Measurements from ENCODE around the gene GALNT2.
A peak's percentile ranks its signal among the peaks of the same experiment; 100 is the strongest.

Gene GALNT2

GRCh38 chr1:230119340-230119739 is 52.3 kb downstream of the GALNT2 start:
- TF ChIP-seq CTCF (IDR thresholded peaks at IDR 0.05): no peak
- Histone ChIP-seq H3K4me1 (ENCODE audit: control insufficient read depth in 1 of 2, insufficient read depth in 1 of 2, low read depth in 1 of 2, low read length in 1 of 2) (peaks cover 7 to 14% of the 10 kb centered on the region in 2 experiments), H3K27ac (no peak overlapping the region), H3K4me3 (ENCODE audit: low read depth in 1 of 2, low read length in 1 of 2) (no peak overlapping the region), H3K9me3 (no peaks in the 10 kb centered on the region), H3K27me3 (no peaks in the 10 kb centered on the region), H3K36me3 (peaks cover 6% of the 10 kb centered on the region)

GRCh38 chr1:230120289-230120920 is 53.4 kb downstream of the GALNT2 start:
- H3K4me3 ChIP-seq (ENCODE audit: low read depth in 1 of 2, low read length in 1 of 2): no peak overlapping the region
- no peaks in the 10 kb centered on the region for H3K9me3 ChIP-seq
- H3K27me3 ChIP-seq: no peaks in the 10 kb centered on the region
- H3K27ac ChIP-seq: no peak overlapping the region
- no peak for TF ChIP-seq CTCF (IDR thresholded peaks at IDR 0.05)
- peaks cover 4% of the 10 kb centered on the region for H3K36me3 ChIP-seq
- peaks cover 13 to 25% of the 10 kb centered on the region in 2 experiments for H3K4me1 ChIP-seq (ENCODE audit: control insufficient read depth in 1 of 2, insufficient read depth in 1 of 2, low read depth in 1 of 2, low read length in 1 of 2)

- Histone ChIP-seq H3K4me1 (ENCODE audit: control insufficient read depth in 1 of 2, insufficient read depth in 1 of 2, low read depth in 1 of 2, low read length in 1 of 2) (peaks cover 15 to 29% of the 10 kb centered on the region in 2 experiments), H3K27ac (no peak overlapping the region), H3K36me3 (peaks cover 4% of the 10 kb centered on the region), H3K4me3 (ENCODE audit: low read depth in 1 of 2, low read length in 1 of 2) (no peak overlapping the region), H3K9me3 (no peaks in the 10 kb centered on the region), H3K27me3 (no peaks in the 10 kb centered on the region)
- TF ChIP-seq CTCF (IDR thresholded peaks at IDR 0.05): peak; percentile 32
These were observed 53.9 kb downstream of the GALNT2 start for GRCh38 chr1:230120921-230121381.

- Histone ChIP-seq H3K4me1 (ENCODE audit: control insufficient read depth in 1 of 2, insufficient read depth in 1 of 2, low read depth in 1 of 2, low read length in 1 of 2) (peaks cover 25 to 39% of the 10 kb centered on the region in 2 experiments), H3K36me3 (peaks cover 4% of the 10 kb centered on the region), H3K9me3 (no peaks in the 10 kb centered on the region), H3K27me3 (no peaks in the 10 kb centered on the region), H3K4me3 (ENCODE audit: low read depth in 1 of 2, low read length in 1 of 2) (no peak overlapping the region), H3K27ac (no peak overlapping the region)
- TF ChIP-seq CTCF (IDR thresholded peaks at IDR 0.05): no peak
These were observed 54.9 kb downstream of the GALNT2 start for GRCh38 chr1:230121950-230122349.

GRCh38 chr1:230122366-230123279 is 55.6 kb downstream of the GALNT2 start:
- Histone ChIP-seq H3K4me1 (ENCODE audit: control insufficient read depth in 1 of 2, insufficient read depth in 1 of 2, low read depth in 1 of 2, low read length in 1 of 2) (peaks cover 31 to 44% of the 10 kb centered on the region in 2 experiments), H3K36me3 (peaks cover 4% of the 10 kb centered on the region), H3K4me3 (ENCODE audit: low read depth in 1 of 2, low read length in 1 of 2) (no peak overlapping the region), H3K9me3 (no peaks in the 10 kb centered on the region), H3K27me3 (no peaks in the 10 kb centered on the region), H3K27ac (no peak overlapping the region)
- no peak for TF ChIP-seq CTCF (IDR thresholded peaks at IDR 0.05)
